Heart left ventricle (tissue), 13 donors: ENCODE measurements around the gene FAM234A.

ENCODE experiments used
- POLR2A ChIP-seq, 2 donors: fragments of 450-650 bp; IDR thresholded peaks; one replicate each; pipeline ENCODE4 v1.6.1; 2017; ENCODE audit warnings: antibody characterized with exemption in 2 of 2, mild to moderate bottlenecking in 2 of 2, moderate library complexity in 2 of 2
- TF ChIP-seq, protein P1 (sequence below), 12 donors: fragments of 200-600 bp; sonication (generic) in 4 of 12; IDR thresholded peaks; one replicate each; pipeline versions ENCODE4 v1.5.0 to v1.8.0; 2018 to 2022; ENCODE audit warnings: antibody characterized with exemption in 12 of 12, mild to moderate bottlenecking in 5 of 12
- donor health status: ischemic (EF 13 %, LVEDD 7.1; RV severe dilation, severe dysfunction).
- donor health status: DM: no; HTN: yes; CAD: no.
- donor health status: DM: no; HTN: no; CAD: no.
- donor health status: ischemic (EF 25% LVEDD 6.9; RV normal size, moderate dysfunction).
- donor health status: ischemic (EF 25% LVEDD 5.7; RV mildly dilated, moderate dysfunction).
- donor health status: ischemic (EF 35%, LVEDD 5.7; RV mildly dilated, moderate dysfunction).
- donor health status: nonischemic (EF 11% LVEDD 7.7; RV severe dilation, severe dysfunction).
- donor health status: DM: yes; HTN: yes; CAD: no.
- donor health status: PGD.
- donor health status: ischemic (EF 29% LVEDD 5.4; RV normal size, mild dysfunction).
- donor health status: nonischemic (EF 23%, LVEDD 6.1; RV moderate dilation, normal function).

DNA sequence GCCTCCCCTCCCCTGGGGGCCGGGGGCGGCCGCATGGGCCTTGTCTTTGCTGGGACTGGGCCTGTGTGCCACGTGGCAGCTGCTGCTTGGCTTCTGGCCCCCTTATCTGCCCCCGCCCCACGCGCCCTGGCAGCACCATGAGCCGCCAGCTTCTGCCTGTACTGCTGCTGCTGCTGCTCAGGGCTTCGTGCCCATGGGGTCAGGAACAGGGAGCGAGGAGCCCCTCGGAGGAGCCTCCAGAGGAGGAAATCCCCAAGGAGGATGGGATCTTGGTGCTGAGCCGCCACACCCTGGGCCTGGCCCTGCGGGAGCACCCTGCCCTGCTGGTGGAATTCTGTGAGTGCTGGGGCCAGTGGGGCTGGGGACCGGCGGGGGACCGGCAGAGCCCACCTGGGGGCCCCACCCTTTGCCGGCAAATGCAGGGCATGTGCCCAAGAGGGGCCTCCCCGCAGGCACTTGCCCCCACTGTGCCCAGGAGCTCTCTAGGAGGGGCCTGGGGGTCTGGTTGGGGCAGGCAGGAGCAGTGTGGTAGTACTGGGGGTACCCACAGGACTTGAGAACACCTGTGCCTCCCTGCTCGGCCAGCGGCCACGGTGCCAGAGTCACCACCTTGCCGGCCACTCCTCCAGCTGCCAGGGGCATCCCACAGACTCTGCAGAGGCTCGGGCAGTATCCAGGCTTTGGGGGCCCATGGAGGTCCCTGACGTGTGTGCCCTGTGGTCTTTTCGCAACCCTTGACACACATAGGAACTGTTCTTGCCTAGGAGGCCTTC lies 48.6 kb downstream of the FAM234A start, which contains the start of gene PDIA2:
- no peak for TF ChIP-seq POLR2A (IDR thresholded peaks at IDR 0.05)
- TF ChIP-seq, protein P1, sequence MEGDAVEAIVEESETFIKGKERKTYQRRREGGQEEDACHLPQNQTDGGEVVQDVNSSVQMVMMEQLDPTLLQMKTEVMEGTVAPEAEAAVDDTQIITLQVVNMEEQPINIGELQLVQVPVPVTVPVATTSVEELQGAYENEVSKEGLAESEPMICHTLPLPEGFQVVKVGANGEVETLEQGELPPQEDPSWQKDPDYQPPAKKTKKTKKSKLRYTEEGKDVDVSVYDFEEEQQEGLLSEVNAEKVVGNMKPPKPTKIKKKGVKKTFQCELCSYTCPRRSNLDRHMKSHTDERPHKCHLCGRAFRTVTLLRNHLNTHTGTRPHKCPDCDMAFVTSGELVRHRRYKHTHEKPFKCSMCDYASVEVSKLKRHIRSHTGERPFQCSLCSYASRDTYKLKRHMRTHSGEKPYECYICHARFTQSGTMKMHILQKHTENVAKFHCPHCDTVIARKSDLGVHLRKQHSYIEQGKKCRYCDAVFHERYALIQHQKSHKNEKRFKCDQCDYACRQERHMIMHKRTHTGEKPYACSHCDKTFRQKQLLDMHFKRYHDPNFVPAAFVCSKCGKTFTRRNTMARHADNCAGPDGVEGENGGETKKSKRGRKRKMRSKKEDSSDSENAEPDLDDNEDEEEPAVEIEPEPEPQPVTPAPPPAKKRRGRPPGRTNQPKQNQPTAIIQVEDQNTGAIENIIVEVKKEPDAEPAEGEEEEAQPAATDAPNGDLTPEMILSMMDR (IDR thresholded peaks at IDR 0.05), result no peak
